ENCODE data around the gene GPRIN3. TPM values are rescaled to one million over a fixed set of nuclear protein-coding genes. Genes with fewer than 3 reads are reported as not detected.

GPRIN3 gene
- total RNA-seq, 1 experiment from 2014 or later, result 7.6 TPM

DNA sequence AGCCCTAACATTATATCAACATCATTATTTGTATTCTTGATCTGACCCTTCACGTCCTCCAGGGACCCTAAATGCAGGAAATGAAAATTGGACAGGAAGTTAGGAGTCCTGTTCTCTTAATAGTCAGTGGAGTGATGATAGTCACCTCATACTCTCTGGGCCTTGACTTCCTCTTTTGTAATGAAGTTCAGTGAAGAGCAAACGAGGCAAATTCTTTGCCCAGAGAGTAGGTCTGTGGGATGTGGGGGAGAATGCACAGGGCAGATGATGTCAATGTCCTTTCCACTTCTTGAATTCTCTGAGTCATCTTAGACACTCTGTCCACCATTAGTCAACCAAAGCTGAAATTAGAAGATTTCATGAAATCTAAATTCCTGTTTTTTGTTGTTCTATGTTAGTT, 17.1 kb upstream of the GPRIN3 start:
- no peak overlapping the region for H3K27ac Mint-ChIP-seq (ENCODE audit: unreplicated experiment)
- TF ChIP-seq, protein P1, sequence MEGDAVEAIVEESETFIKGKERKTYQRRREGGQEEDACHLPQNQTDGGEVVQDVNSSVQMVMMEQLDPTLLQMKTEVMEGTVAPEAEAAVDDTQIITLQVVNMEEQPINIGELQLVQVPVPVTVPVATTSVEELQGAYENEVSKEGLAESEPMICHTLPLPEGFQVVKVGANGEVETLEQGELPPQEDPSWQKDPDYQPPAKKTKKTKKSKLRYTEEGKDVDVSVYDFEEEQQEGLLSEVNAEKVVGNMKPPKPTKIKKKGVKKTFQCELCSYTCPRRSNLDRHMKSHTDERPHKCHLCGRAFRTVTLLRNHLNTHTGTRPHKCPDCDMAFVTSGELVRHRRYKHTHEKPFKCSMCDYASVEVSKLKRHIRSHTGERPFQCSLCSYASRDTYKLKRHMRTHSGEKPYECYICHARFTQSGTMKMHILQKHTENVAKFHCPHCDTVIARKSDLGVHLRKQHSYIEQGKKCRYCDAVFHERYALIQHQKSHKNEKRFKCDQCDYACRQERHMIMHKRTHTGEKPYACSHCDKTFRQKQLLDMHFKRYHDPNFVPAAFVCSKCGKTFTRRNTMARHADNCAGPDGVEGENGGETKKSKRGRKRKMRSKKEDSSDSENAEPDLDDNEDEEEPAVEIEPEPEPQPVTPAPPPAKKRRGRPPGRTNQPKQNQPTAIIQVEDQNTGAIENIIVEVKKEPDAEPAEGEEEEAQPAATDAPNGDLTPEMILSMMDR (IDR thresholded peaks at IDR 0.05; ENCODE audit: unreplicated experiment), result no peak
- no peaks in the 10 kb centered on the region for H3K36me3 Mint-ChIP-seq (ENCODE audit: insufficient read depth, unreplicated experiment)
- no peak for DNase-seq
- H3K27me3 Mint-ChIP-seq (ENCODE audit: unreplicated experiment), result no peaks in the 10 kb centered on the region
- CTCF ChIA-PET, result no interaction called here
- BruUV-seq (replicated peaks), result no TSS peak
- intact Hi-C loops (cut with micrococcal nuclease; ENCODE audit: unreplicated experiment), result no loop called here
- no peaks in the 10 kb centered on the region for H3K4me1 Mint-ChIP-seq (ENCODE audit: low read depth, unreplicated experiment)
- H3K9me3 Mint-ChIP-seq (ENCODE audit: low read depth, unreplicated experiment), result no peaks in the 10 kb centered on the region
- H3K4me3 Mint-ChIP-seq (ENCODE audit: low read depth, unreplicated experiment), result no peak overlapping the region

DNA sequence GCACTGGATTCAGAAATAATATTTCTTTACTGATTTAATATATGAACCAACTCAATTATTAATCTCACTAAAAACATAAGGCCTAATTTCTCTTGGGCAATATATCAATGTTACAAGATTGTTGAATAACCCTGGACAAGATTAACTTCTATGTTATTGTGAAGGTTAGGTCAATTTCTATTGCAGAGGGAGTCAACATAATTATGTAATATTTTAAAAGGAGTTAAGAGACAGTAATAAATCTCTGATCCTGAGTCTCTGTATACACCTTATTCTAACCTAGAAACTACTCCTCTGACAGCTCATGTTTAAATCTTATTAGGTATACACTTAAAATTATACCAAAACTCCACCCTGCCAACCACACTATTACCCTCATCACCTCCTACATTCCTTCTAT, 15.1 kb upstream of the GPRIN3 start:
- intact Hi-C loops (cut with micrococcal nuclease; ENCODE audit: unreplicated experiment), result no loop called here
- TF ChIP-seq, protein P1 (IDR thresholded peaks at IDR 0.05; ENCODE audit: unreplicated experiment), result no peak
- no TSS peak for BruUV-seq (replicated peaks)
- Mint-ChIP-seq H3K4me1 (ENCODE audit: low read depth, unreplicated experiment) (no peaks in the 10 kb centered on the region), H3K27me3 (ENCODE audit: unreplicated experiment) (no peaks in the 10 kb centered on the region), H3K4me3 (ENCODE audit: low read depth, unreplicated experiment) (no peak overlapping the region), H3K9me3 (ENCODE audit: low read depth, unreplicated experiment) (no peaks in the 10 kb centered on the region), H3K36me3 (ENCODE audit: insufficient read depth, unreplicated experiment) (no peaks in the 10 kb centered on the region), H3K27ac (ENCODE audit: unreplicated experiment) (no peak overlapping the region)
- CTCF ChIA-PET, result no interaction called here
- DNase-seq, result no peak

DNA sequence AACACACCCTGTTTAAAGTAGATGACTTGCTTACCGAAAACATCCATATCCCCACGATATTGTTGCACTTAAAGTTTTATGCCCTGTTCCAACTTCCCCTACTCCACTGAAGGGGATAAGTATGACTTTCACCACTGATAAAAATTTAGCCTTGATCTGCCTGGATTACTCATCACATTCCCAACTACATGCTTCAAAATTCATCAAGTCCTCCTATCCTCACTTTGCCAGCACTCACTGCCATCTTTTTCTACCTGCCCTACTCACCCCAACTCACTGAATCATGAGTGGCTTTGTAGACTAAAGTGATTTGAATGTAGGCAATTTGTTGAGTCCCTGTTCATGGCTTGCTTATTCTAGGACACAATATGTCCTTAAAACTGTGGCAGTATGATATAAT, 12.2 kb upstream of the GPRIN3 start:
- no peak overlapping the region for H3K4me3 Mint-ChIP-seq (ENCODE audit: low read depth, unreplicated experiment)
- no peaks in the 10 kb centered on the region for H3K27me3 Mint-ChIP-seq (ENCODE audit: unreplicated experiment)
- H3K4me1 Mint-ChIP-seq (ENCODE audit: low read depth, unreplicated experiment), result peaks cover 10% of the 10 kb centered on the region
- DNase-seq, result no peak
- intact Hi-C loops (cut with micrococcal nuclease; ENCODE audit: unreplicated experiment), result no loop called here
- no peaks in the 10 kb centered on the region for H3K9me3 Mint-ChIP-seq (ENCODE audit: low read depth, unreplicated experiment)
- TF ChIP-seq, protein P1 (IDR thresholded peaks at IDR 0.05; ENCODE audit: unreplicated experiment), result no peak
- H3K27ac Mint-ChIP-seq (ENCODE audit: unreplicated experiment), result no peak overlapping the region
- CTCF ChIA-PET, result no interaction called here
- BruUV-seq (replicated peaks), result no TSS peak
- H3K36me3 Mint-ChIP-seq (ENCODE audit: insufficient read depth, unreplicated experiment), result no peaks in the 10 kb centered on the region

DNA sequence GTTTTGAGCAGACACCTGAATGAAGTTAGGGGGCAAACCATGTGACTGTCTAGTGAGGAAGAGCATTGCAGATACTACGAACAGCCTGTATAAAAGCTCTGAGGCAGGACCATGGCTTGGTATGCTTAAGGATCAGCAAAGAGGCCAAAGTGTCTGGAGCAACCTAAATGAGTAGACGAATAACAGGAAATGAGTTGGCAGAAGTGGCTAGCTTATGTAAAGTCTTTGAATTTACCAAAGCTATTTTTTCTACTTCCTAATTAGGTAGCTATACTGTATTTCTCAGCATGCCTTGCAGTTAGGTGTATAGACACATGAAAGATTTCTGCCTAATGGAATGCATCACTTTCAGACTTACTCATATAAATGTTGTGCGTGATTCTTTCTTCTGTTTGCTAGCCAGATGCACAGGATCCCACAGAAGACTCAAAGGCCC, 9.3 kb upstream of the GPRIN3 start:
- no peak for DNase-seq
- Mint-ChIP-seq H3K4me1 (ENCODE audit: low read depth, unreplicated experiment) (peaks cover 10% of the 10 kb centered on the region), H3K4me3 (ENCODE audit: low read depth, unreplicated experiment) (no peak overlapping the region), H3K27ac (ENCODE audit: unreplicated experiment) (no peak overlapping the region), H3K9me3 (ENCODE audit: low read depth, unreplicated experiment) (no peaks in the 10 kb centered on the region), H3K27me3 (ENCODE audit: unreplicated experiment) (no peaks in the 10 kb centered on the region), H3K36me3 (ENCODE audit: insufficient read depth, unreplicated experiment) (no peaks in the 10 kb centered on the region)
- intact Hi-C loops (cut with micrococcal nuclease; ENCODE audit: unreplicated experiment), result no loop called here
- TF ChIP-seq, protein P1 (IDR thresholded peaks at IDR 0.05; ENCODE audit: unreplicated experiment), result no peak
- CTCF ChIA-PET, result no interaction called here
- BruUV-seq (replicated peaks), result no TSS peak

DNA sequence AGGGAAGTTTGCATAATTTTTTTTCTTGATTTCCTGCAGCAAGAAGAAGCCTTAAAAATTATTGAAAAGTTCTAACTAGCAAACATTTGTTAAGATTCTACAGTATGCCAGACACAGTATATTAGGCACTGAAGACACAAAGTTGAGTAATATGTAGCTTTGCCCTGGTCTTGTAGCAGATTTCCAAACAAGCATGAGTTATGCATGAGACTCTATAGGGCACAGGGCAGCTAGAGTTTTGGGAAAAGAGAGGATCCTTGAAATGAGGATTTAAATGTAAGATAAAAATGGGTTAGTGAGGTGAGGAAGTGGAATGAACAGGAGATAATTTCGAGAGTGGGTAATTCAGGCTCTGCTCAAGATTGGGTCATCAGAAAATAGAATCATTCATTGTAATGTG, 8.6 kb upstream of the GPRIN3 start:
- Mint-ChIP-seq H3K27ac (ENCODE audit: unreplicated experiment) (no peak overlapping the region), H3K36me3 (ENCODE audit: insufficient read depth, unreplicated experiment) (no peaks in the 10 kb centered on the region), H3K9me3 (ENCODE audit: low read depth, unreplicated experiment) (no peaks in the 10 kb centered on the region), H3K4me1 (ENCODE audit: low read depth, unreplicated experiment) (peaks cover 10% of the 10 kb centered on the region), H3K4me3 (ENCODE audit: low read depth, unreplicated experiment) (no peak overlapping the region), H3K27me3 (ENCODE audit: unreplicated experiment) (no peaks in the 10 kb centered on the region)
- BruUV-seq (replicated peaks), result no TSS peak
- TF ChIP-seq, protein P1 (IDR thresholded peaks at IDR 0.05; ENCODE audit: unreplicated experiment), result no peak
- no peak for DNase-seq
- CTCF ChIA-PET, result no interaction called here
- intact Hi-C loops (cut with micrococcal nuclease; ENCODE audit: unreplicated experiment), result no loop called here

Measured in Calu3 (cell line).